ENCODE results near the gene SH3PXD2A. TPM values are rescaled to one million over a fixed set of nuclear protein-coding genes. Genes with fewer than 3 reads are reported as not detected.

The SH3PXD2A gene
- total RNA-seq, 2 experiments from 2014 or later, result 6.5 to 7.4 TPM

DNA sequence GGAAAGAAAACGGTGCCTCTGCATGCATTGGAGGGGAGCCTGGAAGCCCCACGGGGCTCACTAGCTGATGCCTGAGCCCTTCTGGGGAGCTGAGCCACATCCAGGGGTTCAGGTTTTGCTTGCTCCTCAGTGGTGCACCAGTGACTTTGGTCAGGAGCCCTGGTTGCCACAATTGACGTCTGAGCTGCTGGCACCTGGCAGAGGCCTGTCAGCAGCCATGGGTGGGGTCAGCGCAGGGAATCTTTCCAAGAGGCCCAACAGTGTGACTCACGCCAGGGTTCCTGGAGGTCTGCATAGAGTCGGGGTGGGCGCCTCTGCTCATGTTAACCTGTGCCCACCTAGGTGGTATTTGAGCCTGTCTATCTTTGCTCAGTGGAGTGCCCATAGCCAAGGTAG, 223.1 kb downstream of the SH3PXD2A start:
- H3K27me3 Mint-ChIP-seq, result no peaks in the 10 kb centered on the region
- no peaks in the 10 kb centered on the region for H3K36me3 Mint-ChIP-seq (ENCODE audit: low read depth)
- intact Hi-C loops (cut with micrococcal nuclease), result no loop called here
- DNase-seq (no peak), ATAC-seq (no peak)
- H3K27ac Mint-ChIP-seq, result no peak overlapping the region
- ChIA-PET POLR2A (no interaction called here), CTCF (interaction anchor here (1.1 to 3.7 kb wide), 2 partner anchors 27 to 54 kb away, joined by 4 to 13 read pairs; no protein-coding TSS in a partner anchor)
- no peaks in the 10 kb centered on the region for H3K4me1 Mint-ChIP-seq (ENCODE audit: low read depth)
- TF ChIP-seq, protein P1, sequence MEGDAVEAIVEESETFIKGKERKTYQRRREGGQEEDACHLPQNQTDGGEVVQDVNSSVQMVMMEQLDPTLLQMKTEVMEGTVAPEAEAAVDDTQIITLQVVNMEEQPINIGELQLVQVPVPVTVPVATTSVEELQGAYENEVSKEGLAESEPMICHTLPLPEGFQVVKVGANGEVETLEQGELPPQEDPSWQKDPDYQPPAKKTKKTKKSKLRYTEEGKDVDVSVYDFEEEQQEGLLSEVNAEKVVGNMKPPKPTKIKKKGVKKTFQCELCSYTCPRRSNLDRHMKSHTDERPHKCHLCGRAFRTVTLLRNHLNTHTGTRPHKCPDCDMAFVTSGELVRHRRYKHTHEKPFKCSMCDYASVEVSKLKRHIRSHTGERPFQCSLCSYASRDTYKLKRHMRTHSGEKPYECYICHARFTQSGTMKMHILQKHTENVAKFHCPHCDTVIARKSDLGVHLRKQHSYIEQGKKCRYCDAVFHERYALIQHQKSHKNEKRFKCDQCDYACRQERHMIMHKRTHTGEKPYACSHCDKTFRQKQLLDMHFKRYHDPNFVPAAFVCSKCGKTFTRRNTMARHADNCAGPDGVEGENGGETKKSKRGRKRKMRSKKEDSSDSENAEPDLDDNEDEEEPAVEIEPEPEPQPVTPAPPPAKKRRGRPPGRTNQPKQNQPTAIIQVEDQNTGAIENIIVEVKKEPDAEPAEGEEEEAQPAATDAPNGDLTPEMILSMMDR (IDR thresholded peaks at IDR 0.05), result no peak
- no peak overlapping the region for H3K4me3 Mint-ChIP-seq
- no peaks in the 10 kb centered on the region for H3K9me3 Mint-ChIP-seq

DNA sequence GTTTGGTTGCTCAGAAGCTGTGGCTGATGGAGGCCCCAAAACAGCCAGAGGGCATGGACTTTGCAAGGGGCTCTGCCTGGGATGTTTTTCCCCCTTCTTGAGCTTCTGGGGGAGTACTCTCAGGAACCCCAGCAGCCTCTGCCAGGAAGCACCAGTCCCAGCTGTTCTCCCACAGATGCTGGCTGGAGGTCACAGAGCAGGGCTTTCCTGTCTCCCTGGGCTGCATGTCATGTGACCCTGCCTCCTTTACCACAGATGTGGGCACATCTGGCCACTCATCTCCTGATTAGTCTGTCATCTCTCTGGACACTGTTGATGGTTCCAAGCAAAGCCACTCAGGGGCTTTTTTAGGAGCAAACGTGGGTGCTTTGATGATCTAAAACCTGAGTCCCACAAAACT, 225.2 kb downstream of the SH3PXD2A start:
- H3K27ac Mint-ChIP-seq, result no peak overlapping the region
- H3K36me3 Mint-ChIP-seq (ENCODE audit: low read depth), result no peaks in the 10 kb centered on the region
- no peaks in the 10 kb centered on the region for H3K9me3 Mint-ChIP-seq
- DNase-seq (no peak), ATAC-seq (no peak)
- H3K27me3 Mint-ChIP-seq, result no peaks in the 10 kb centered on the region
- no peak overlapping the region for H3K4me3 Mint-ChIP-seq
- intact Hi-C loops (cut with micrococcal nuclease), result no loop called here
- ChIA-PET POLR2A (no interaction called here), CTCF (interaction anchor here (1.3 to 3.7 kb wide), 2 partner anchors 15 to 56 kb away, joined by 3 to 13 read pairs; no protein-coding TSS in a partner anchor)
- H3K4me1 Mint-ChIP-seq (ENCODE audit: low read depth), result no peaks in the 10 kb centered on the region
- TF ChIP-seq, protein P1 (IDR thresholded peaks at IDR 0.05), result no peak

DNA sequence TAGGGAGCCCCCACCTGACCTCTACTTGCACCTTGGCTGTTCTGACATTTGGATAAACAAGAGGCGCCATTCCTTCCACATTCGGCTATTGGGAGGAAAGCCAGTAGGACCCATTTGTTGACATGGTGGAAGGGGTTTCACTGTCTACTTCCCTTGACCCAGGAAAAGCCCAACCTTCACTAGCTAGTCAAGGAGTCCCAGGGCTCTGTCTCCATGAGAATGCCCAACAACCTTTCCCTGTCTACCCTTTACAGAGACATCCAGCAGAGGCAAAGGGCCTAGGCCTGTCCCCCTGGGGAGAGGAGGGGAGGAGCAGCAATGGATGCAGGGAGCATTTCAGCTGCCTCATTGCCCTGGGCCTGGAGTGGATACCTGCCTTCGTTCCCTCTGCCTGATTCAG, 225.8 kb downstream of the SH3PXD2A start:
- TF ChIP-seq, protein P1 (IDR thresholded peaks at IDR 0.05), result no peak
- CTCF ChIA-PET, result interaction anchor here (3.7 kb wide), 1 partner anchor 57 kb away, joined by 13 read pairs; no protein-coding TSS in a partner anchor
- H3K9me3 Mint-ChIP-seq, result no peaks in the 10 kb centered on the region
- no peaks in the 10 kb centered on the region for H3K27me3 Mint-ChIP-seq
- intact Hi-C loops (cut with micrococcal nuclease), result no loop called here
- no peak for ATAC-seq
- no peaks in the 10 kb centered on the region for H3K4me1 Mint-ChIP-seq (ENCODE audit: low read depth)
- POLR2A ChIA-PET, result no interaction called here
- no peak overlapping the region for H3K27ac Mint-ChIP-seq
- H3K4me3 Mint-ChIP-seq, result no peak overlapping the region
- no peaks in the 10 kb centered on the region for H3K36me3 Mint-ChIP-seq (ENCODE audit: low read depth)
- no peak for DNase-seq

DNA sequence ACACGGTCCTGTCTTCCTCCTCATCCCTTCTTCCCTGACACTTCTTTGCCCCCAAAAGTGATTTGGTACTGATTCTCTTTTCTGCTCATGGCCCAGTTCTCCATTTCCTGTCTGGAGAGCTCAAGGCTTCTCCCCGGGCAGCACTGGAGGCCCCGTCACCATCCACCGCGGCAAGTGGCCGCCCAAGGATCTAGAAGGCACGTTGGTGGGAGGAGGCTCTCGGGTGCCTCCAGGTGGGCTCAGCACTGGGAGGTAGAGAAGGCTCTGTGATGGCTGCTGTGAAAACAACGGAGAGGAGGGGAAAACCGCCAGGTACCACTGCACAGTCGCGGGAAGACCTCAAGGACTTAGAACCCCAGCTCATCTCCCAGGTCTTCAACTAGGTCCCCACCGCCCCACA, 227.5 kb downstream of the SH3PXD2A start:
- TF ChIP-seq, protein P1 (IDR thresholded peaks at IDR 0.05), result no peak
- Mint-ChIP-seq H3K27me3 (no peaks in the 10 kb centered on the region), H3K36me3 (ENCODE audit: low read depth) (no peaks in the 10 kb centered on the region), H3K9me3 (no peaks in the 10 kb centered on the region), H3K4me3 (no peak overlapping the region), H3K4me1 (ENCODE audit: low read depth) (no peaks in the 10 kb centered on the region), H3K27ac (no peak overlapping the region)
- CTCF ChIA-PET, result interaction anchor here (1.7 kb wide), 1 partner anchor 58 kb away, joined by 5 read pairs; no protein-coding TSS in a partner anchor
- ATAC-seq (no peak), DNase-seq (no peak)
- intact Hi-C loops (cut with micrococcal nuclease), result no loop called here
- POLR2A ChIA-PET, result no interaction called here

DNA sequence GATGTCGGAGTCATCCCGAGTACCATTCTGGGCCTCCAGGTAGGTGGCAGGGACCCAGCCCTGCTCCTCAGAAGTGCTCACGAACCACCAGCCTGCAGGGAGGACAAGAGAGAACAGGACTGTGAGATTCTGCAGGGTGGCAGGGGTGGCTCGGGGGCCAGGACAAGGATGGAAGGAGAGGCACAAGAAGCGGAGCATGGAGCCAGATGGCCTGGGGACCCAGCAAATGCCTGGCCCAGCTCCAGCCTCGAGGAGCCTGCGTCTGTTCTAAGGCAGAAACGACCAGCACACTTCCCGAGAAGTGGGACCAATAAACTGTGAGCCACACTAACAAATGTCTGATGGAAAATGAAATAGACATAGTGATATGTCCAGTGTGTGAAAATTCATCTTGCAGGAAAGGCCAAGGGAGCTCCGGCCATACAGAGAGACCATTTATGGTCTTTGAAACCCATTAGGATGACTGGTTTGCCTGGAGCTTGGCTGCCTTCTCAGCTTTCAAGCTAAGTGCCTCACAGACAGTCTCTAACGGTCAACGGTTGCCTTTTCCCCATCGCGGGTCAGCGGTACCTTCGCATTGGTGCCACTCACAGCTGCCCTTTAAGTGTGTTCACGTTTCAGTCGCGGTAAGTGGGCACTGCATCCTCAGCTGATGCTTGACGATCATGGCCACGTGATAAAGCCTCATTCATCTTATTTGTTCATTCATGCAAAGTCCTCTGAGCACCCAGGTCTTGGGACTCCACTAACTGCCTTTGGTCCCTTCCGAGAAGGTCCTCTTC, 228.1 kb downstream of the SH3PXD2A start:
- ATAC-seq (no peak), DNase-seq (no peak)
- H3K9me3 Mint-ChIP-seq, result no peaks in the 10 kb centered on the region
- no peaks in the 10 kb centered on the region for H3K4me1 Mint-ChIP-seq (ENCODE audit: low read depth)
- H3K27me3 Mint-ChIP-seq, result no peaks in the 10 kb centered on the region
- ChIA-PET CTCF (interaction anchor here (1.7 kb wide), 1 partner anchor 59 kb away, joined by 5 read pairs; no protein-coding TSS in a partner anchor), POLR2A (interaction anchor here (0.6 kb wide), 1 partner anchor 49 kb away, joined by 3 read pairs; no protein-coding TSS in a partner anchor)
- H3K4me3 Mint-ChIP-seq, result no peak overlapping the region
- no peak overlapping the region for H3K27ac Mint-ChIP-seq
- TF ChIP-seq, protein P1 (IDR thresholded peaks at IDR 0.05), result no peak
- H3K36me3 Mint-ChIP-seq (ENCODE audit: low read depth), result no peaks in the 10 kb centered on the region
- intact Hi-C loops (cut with micrococcal nuclease), result no loop called here

All from activated CD8-positive, alpha-beta T cell treated with anti-CD3 and anti-CD28 coated beads for 36 hours (primary cell).